Measurements from ENCODE around the gene OR2D2. TPM values are rescaled to one million over a fixed set of nuclear protein-coding genes. Genes with fewer than 3 reads are reported as not detected.

The OR2D2 gene
- not detected for total RNA-seq
- long read RNA-seq: 0 reads

- Histone ChIP-seq H3K4me3 (no peak within 1 kb of the TSS), H3K9me3 (no peaks in the 10 kb centered on the region), H3K27me3 (no peaks in the 10 kb centered on the region), H3K27ac (no peak within 1 kb of the TSS), H3K4me1 (no peaks in the 10 kb centered on the region), H3K36me3 (no peaks in the 10 kb centered on the region)
- intact Hi-C loops (cut with DNase I): no loop called here
- ATAC-seq (no peak), DNase-seq (no peak)
- TF ChIP-seq CTCF (IDR thresholded peaks at IDR 0.05): no peak
- no peak for TF ChIP-seq POLR2A (IDR thresholded peaks at IDR 0.05)
- WGBS (ENCODE audit: insufficient coverage, low coverage, low lambda C conversion rate, missing lambda C conversion rate): 50% methylated on average over 2 of the region's 2 CpGs
These were observed at the start of gene OR2D2 for GRCh38 chr11:6892400-6892799. TSS of gene OR2D2 (minus strand) at chr11:6892500. CDS start at chr11:6892500, 0 bp downstream.

- intact Hi-C loops (cut with DNase I): no loop called here
- ATAC-seq (no peak), DNase-seq (no peak)
- Histone ChIP-seq H3K36me3 (no peaks in the 10 kb centered on the region), H3K4me1 (no peaks in the 10 kb centered on the region), H3K9me3 (no peaks in the 10 kb centered on the region), H3K27me3 (no peaks in the 10 kb centered on the region), H3K4me3 (no peak overlapping the region), H3K27ac (no peak overlapping the region)
- TF ChIP-seq CTCF (IDR thresholded peaks at IDR 0.05) (no peak), POLR2A (IDR thresholded peaks at IDR 0.05) (no peak)
These were observed 49.7 kb upstream of the OR2D2 start for GRCh38 chr11:6941970-6942369.

- intact Hi-C loops (cut with DNase I): no loop called here
- H3K36me3 ChIP-seq: no peaks in the 10 kb centered on the region
- no peak for ATAC-seq
- peaks cover 0 to 5% of the 10 kb centered on the region in 2 donors for H3K27me3 ChIP-seq
- 52% methylated on average over 7 of the region's 7 CpGs for WGBS (ENCODE audit: insufficient coverage, low coverage, low lambda C conversion rate, missing lambda C conversion rate)
- peaks cover 0 to 5% (median 0%) of the 10 kb centered on the region in 4 donors for H3K4me1 ChIP-seq
- no peak for DNase-seq
- H3K9me3 ChIP-seq: no peaks in the 10 kb centered on the region
- no peak for TF ChIP-seq CTCF (IDR thresholded peaks at IDR 0.05)
- TF ChIP-seq POLR2A (IDR thresholded peaks at IDR 0.05): no peak
- no peak overlapping the region for H3K4me3 ChIP-seq
- H3K27ac ChIP-seq: no peak overlapping the region
These were observed 39.8 kb upstream of the OR2D2 start for GRCh38 chr11:6932145-6932544.

GRCh38 chr11:6931146-6931713 lies 38.9 kb upstream of the OR2D2 start:
- TF ChIP-seq CTCF (IDR thresholded peaks at IDR 0.05) (no peak), POLR2A (IDR thresholded peaks at IDR 0.05) (no peak)
- intact Hi-C loops (cut with DNase I): no loop called here
- H3K27me3 ChIP-seq: peaks cover 0 to 5% of the 10 kb centered on the region in 2 donors
- WGBS (ENCODE audit: insufficient coverage, low coverage, low lambda C conversion rate, missing lambda C conversion rate): 75% methylated on average over 3 of the region's 3 CpGs
- H3K4me3 ChIP-seq: no peak overlapping the region
- H3K27ac ChIP-seq: no peak overlapping the region
- ATAC-seq (no peak), DNase-seq (no peak)
- no peaks in the 10 kb centered on the region for H3K36me3 ChIP-seq
- peaks cover 0 to 5% (median 0%) of the 10 kb centered on the region in 4 donors for H3K4me1 ChIP-seq
- H3K9me3 ChIP-seq: no peaks in the 10 kb centered on the region

- peaks cover 0 to 5% (median 0%) of the 10 kb centered on the region in 4 donors for H3K4me1 ChIP-seq
- TF ChIP-seq CTCF (IDR thresholded peaks at IDR 0.05): no peak
- TF ChIP-seq POLR2A (IDR thresholded peaks at IDR 0.05): no peak
- peaks cover 0 to 5% of the 10 kb centered on the region in 2 donors for H3K27me3 ChIP-seq
- DNase-seq (no peak), ATAC-seq (no peak)
- no peak overlapping the region for H3K27ac ChIP-seq
- H3K36me3 ChIP-seq: no peaks in the 10 kb centered on the region
- intact Hi-C loops (cut with DNase I): no loop called here
- no peak overlapping the region for H3K4me3 ChIP-seq
- H3K9me3 ChIP-seq: no peaks in the 10 kb centered on the region
- WGBS (ENCODE audit: insufficient coverage, low coverage, low lambda C conversion rate, missing lambda C conversion rate): 66% methylated on average over 4 of the region's 4 CpGs
These were observed 36.6 kb upstream of the OR2D2 start for GRCh38 chr11:6928916-6929315.

All from right lobe of liver (tissue), 6 donors.